NCI-H1048 (cell line): Measurements from ENCODE around the gene IGLL5.
"Not testable (repeated sequence)": the region's sequence is repeated elsewhere in the genome, so short reads cannot be mapped to it uniquely, and the experiment has no call there.

ENCODE experiments used
- DNase-seq: peaks from one replicate; lab custom pipeline; 2025; lab: John Stamatoyannopoulos, UW

IGLL5 gene

GRCh38 chr22:22914726-22915669, 27.4 kb downstream of the IGLL5 start:
- no peak for DNase-seq

- DNase-seq, result no peak
Measured at GRCh38 chr22:22915670-22916035, 28.0 kb downstream of the IGLL5 start.

- DNase-seq, result no peak
Measured at GRCh38 chr22:22916215-22916951, 28.8 kb downstream of the IGLL5 start.

- no peak for DNase-seq
Measured at GRCh38 chr22:22916952-22917290, 29.3 kb downstream of the IGLL5 start.

- no peak for DNase-seq
Measured at GRCh38 chr22:22917377-22917776, 29.8 kb downstream of the IGLL5 start.

GRCh38 chr22:22918297-22918965, 30.8 kb downstream of the IGLL5 start:
- no peak for DNase-seq

GRCh38 chr22:22919041-22919440, 31.4 kb downstream of the IGLL5 start:
- DNase-seq, result no peak

GRCh38 chr22:22920104-22920654, 32.6 kb downstream of the IGLL5 start:
- no peak for DNase-seq

GRCh38 chr22:22920910-22921550, 33.4 kb downstream of the IGLL5 start:
- no peak for DNase-seq

GRCh38 chr22:22921575-22921974, 34.0 kb downstream of the IGLL5 start:
- no peak for DNase-seq

GRCh38 chr22:22922092-22922953, 34.7 kb downstream of the IGLL5 start:
- DNase-seq, result not testable (repeated sequence)

- DNase-seq, result no peak
Measured at GRCh38 chr22:22922954-22923319, 35.3 kb downstream of the IGLL5 start.

GRCh38 chr22:22923379-22923778, 35.8 kb downstream of the IGLL5 start:
- no peak for DNase-seq

- DNase-seq, result no peak
Measured at GRCh38 chr22:22923930-22924329, 36.3 kb downstream of the IGLL5 start.

- DNase-seq, result no peak
Measured at GRCh38 chr22:22924369-22925145, 36.9 kb downstream of the IGLL5 start.

- no peak for DNase-seq
Measured at GRCh38 chr22:22925146-22925804, 37.7 kb downstream of the IGLL5 start.

- no peak for DNase-seq
Measured at GRCh38 chr22:22925805-22926369, 38.3 kb downstream of the IGLL5 start.

GRCh38 chr22:22926370-22927195, 39.0 kb downstream of the IGLL5 start:
- no peak for DNase-seq
